Immature natural killer cell (primary cell): ENCODE data around the gene SLC39A9. TPM values are rescaled to one million over a fixed set of nuclear protein-coding genes. Genes with fewer than 3 reads are reported as not detected.
"Not testable (repeated sequence)": the region's sequence is repeated elsewhere in the genome, so short reads cannot be mapped to it uniquely, and the experiment has no call there.

Experiments
- DNase-seq, 3 donors: peaks; one replicate each; pipeline ENCODE4 v3.0.0; 2022; ENCODE audit warnings: mixed read lengths in 1 of 3
- H3K27ac Mint-ChIP-seq, 6 donors: one replicate each; pipeline ENCODE4 v1.8.0; 2020; ENCODE audit warnings: mixed read lengths in 6 of 6, mild to moderate bottlenecking in 5 of 6, inconsistent platforms in 4 of 6, moderate library complexity in 3 of 6
- H3K27me3 Mint-ChIP-seq, 3 donors: one replicate each; pipeline ENCODE4 v1.8.0; 2020 to 2021; ENCODE audit warnings: low read depth in 3 of 3, mild to moderate bottlenecking in 3 of 3, mixed read lengths in 3 of 3, moderate library complexity in 3 of 3, inconsistent platforms in 1 of 3
- H3K36me3 Mint-ChIP-seq, 3 donors: one replicate each; pipeline ENCODE4 v1.8.0; 2020; ENCODE audit warnings: mixed read lengths in 3 of 3, inconsistent platforms in 2 of 3, mild to moderate bottlenecking in 2 of 3
- H3K4me1 Mint-ChIP-seq, 2 donors: one replicate each; pipeline ENCODE4 v1.8.0; 2020; ENCODE audit warnings: inconsistent platforms in 2 of 2, mild to moderate bottlenecking in 2 of 2, mixed read lengths in 2 of 2, moderate library complexity in 1 of 2
- H3K4me3 Mint-ChIP-seq, 5 donors: one replicate each; pipeline ENCODE4 v1.8.0; 2020; ENCODE audit warnings: mild to moderate bottlenecking in 5 of 5, mixed read lengths in 5 of 5, inconsistent platforms in 3 of 5, moderate library complexity in 3 of 5
- H3K9me3 Mint-ChIP-seq, 6 donors: one replicate each; pipeline ENCODE4 v1.8.0; 2020; ENCODE audit warnings: mild to moderate bottlenecking in 6 of 6, mixed read lengths in 6 of 6, inconsistent platforms in 4 of 6, moderate library complexity in 3 of 6
- polyA plus RNA-seq, 3 donors: library from polyadenylated mRNA; unstranded; fragments of 300-500 nt; fragmentation: Illumina TruSeq; gene quantifications; one replicate each; pipeline ENCODE4 v1.2.3, GENCODE V29; 2021

SLC39A9 gene
- polyA plus RNA-seq, 3 donors from 2014 or later = 14.2 to 23.9 (median 19.6) TPM

GRCh38 chr14:69476824-69477450 lies 78.4 kb downstream of the SLC39A9 start:
- H3K4me3 Mint-ChIP-seq, H3K27ac Mint-ChIP-seq, DNase-seq, H3K36me3 Mint-ChIP-seq, H3K27me3 Mint-ChIP-seq, H3K9me3 Mint-ChIP-seq, H3K4me1 Mint-ChIP-seq: not testable (repeated sequence)

- not testable (repeated sequence) for H3K27me3 Mint-ChIP-seq, H3K36me3 Mint-ChIP-seq, H3K9me3 Mint-ChIP-seq, H3K27ac Mint-ChIP-seq, H3K4me3 Mint-ChIP-seq, H3K4me1 Mint-ChIP-seq, DNase-seq
Observed at GRCh38 chr14:69478055-69478454, 79.6 kb downstream of the SLC39A9 start.

GRCh38 chr14:69479696-69480095 lies 81.2 kb downstream of the SLC39A9 start:
- Mint-ChIP-seq H3K9me3 (peaks cover 0 to 2% (median 0%) of the 10 kb centered on the region in 6 donors), H3K4me1 (no peaks in the 10 kb centered on the region), H3K36me3 (peaks cover 0 to 4% (median 0%) of the 10 kb centered on the region in 3 donors), H3K27ac (no peak overlapping the region), H3K4me3 (no peak overlapping the region), H3K27me3 (peaks cover 8 to 11% (median 8%) of the 10 kb centered on the region in 3 donors)
- no peak for DNase-seq

GRCh38 chr14:69480136-69480535 lies 81.6 kb downstream of the SLC39A9 start:
- Mint-ChIP-seq H3K27ac (no peak overlapping the region), H3K4me3 (no peak overlapping the region), H3K4me1 (no peaks in the 10 kb centered on the region), H3K36me3 (peaks cover 0 to 4% (median 0%) of the 10 kb centered on the region in 3 donors), H3K9me3 (peaks cover 0 to 2% (median 0%) of the 10 kb centered on the region in 6 donors), H3K27me3 (peaks cover 8 to 11% (median 8%) of the 10 kb centered on the region in 3 donors)
- no peak for DNase-seq

GRCh38 chr14:69481815-69482568 lies 83.5 kb downstream of the SLC39A9 start:
- Mint-ChIP-seq H3K9me3 (no peaks in the 10 kb centered on the region), H3K36me3 (peaks cover 0 to 4% (median 0%) of the 10 kb centered on the region in 3 donors), H3K27me3 (peaks cover 8 to 17% (median 10%) of the 10 kb centered on the region in 3 donors), H3K4me1 (no peaks in the 10 kb centered on the region), H3K4me3 (no peak overlapping the region), H3K27ac (no peak overlapping the region)
- DNase-seq = no peak

- Mint-ChIP-seq H3K36me3 (no peaks in the 10 kb centered on the region), H3K4me3 (no peak overlapping the region), H3K27me3 (peaks cover 10 to 17% (median 14%) of the 10 kb centered on the region in 3 donors), H3K4me1 (no peaks in the 10 kb centered on the region), H3K27ac (no peak overlapping the region), H3K9me3 (no peaks in the 10 kb centered on the region)
- no peak for DNase-seq
Observed at GRCh38 chr14:69483765-69484443, 85.4 kb downstream of the SLC39A9 start.

- Mint-ChIP-seq H3K4me3 (no peak within 1 kb of the TSS), H3K27me3 (peaks cover 10 to 17% (median 12%) of the 10 kb centered on the region in 3 donors), H3K27ac (no peak within 1 kb of the TSS), H3K36me3 (no peaks in the 10 kb centered on the region), H3K9me3 (no peaks in the 10 kb centered on the region), H3K4me1 (no peaks in the 10 kb centered on the region)
- DNase-seq = no peak
Observed at GRCh38 chr14:69484444-69485314, 86.2 kb downstream of the SLC39A9 start, which contains the start of gene PLEKHD1. Gene PLEKHD1, plus strand, starts transcription at chr14:69484728. Its CDS starts 238 bp downstream, at chr14:69484966.

- DNase-seq = no peak
- no peaks in the 10 kb centered on the region for H3K9me3 Mint-ChIP-seq
- H3K4me1 Mint-ChIP-seq = no peaks in the 10 kb centered on the region
- H3K36me3 Mint-ChIP-seq = no peaks in the 10 kb centered on the region
- H3K27ac Mint-ChIP-seq = no peak overlapping the region
- no peak overlapping the region for H3K4me3 Mint-ChIP-seq
- peaks cover 10 to 17% (median 12%) of the 10 kb centered on the region in 3 donors for H3K27me3 Mint-ChIP-seq
Observed at GRCh38 chr14:69485315-69485660, 86.8 kb downstream of the SLC39A9 start.

GRCh38 chr14:69485701-69486100 lies 87.2 kb downstream of the SLC39A9 start:
- Mint-ChIP-seq H3K27me3 (peaks cover 12 to 17% (median 12%) of the 10 kb centered on the region in 3 donors), H3K9me3 (no peaks in the 10 kb centered on the region), H3K4me1 (no peaks in the 10 kb centered on the region), H3K36me3 (no peaks in the 10 kb centered on the region), H3K4me3 (no peak overlapping the region), H3K27ac (no peak overlapping the region)
- no peak for DNase-seq

GRCh38 chr14:69487226-69487625 lies 88.7 kb downstream of the SLC39A9 start:
- no peak for DNase-seq
- Mint-ChIP-seq H3K36me3 (no peaks in the 10 kb centered on the region), H3K4me1 (no peaks in the 10 kb centered on the region), H3K27ac (no peak overlapping the region), H3K4me3 (no peak overlapping the region), H3K27me3 (peaks cover 12 to 17% (median 13%) of the 10 kb centered on the region in 3 donors), H3K9me3 (no peaks in the 10 kb centered on the region)

- H3K9me3 Mint-ChIP-seq = no peaks in the 10 kb centered on the region
- no peak for DNase-seq
- no peak overlapping the region for H3K27ac Mint-ChIP-seq
- H3K27me3 Mint-ChIP-seq = peaks cover 10 to 12% (median 12%) of the 10 kb centered on the region in 3 donors
- H3K36me3 Mint-ChIP-seq = no peaks in the 10 kb centered on the region
- H3K4me1 Mint-ChIP-seq = no peaks in the 10 kb centered on the region
- H3K4me3 Mint-ChIP-seq = no peak overlapping the region
Observed at GRCh38 chr14:69487771-69488170, 89.3 kb downstream of the SLC39A9 start.

GRCh38 chr14:69489495-69489894 lies 91.0 kb downstream of the SLC39A9 start:
- Mint-ChIP-seq H3K27ac (no peak overlapping the region), H3K4me3 (no peak overlapping the region), H3K27me3 (peaks cover 6 to 7% (median 6%) of the 10 kb centered on the region in 3 donors), H3K9me3 (no peaks in the 10 kb centered on the region), H3K4me1 (no peaks in the 10 kb centered on the region), H3K36me3 (no peaks in the 10 kb centered on the region)
- DNase-seq = no peak

GRCh38 chr14:69490219-69490918 lies 91.9 kb downstream of the SLC39A9 start:
- Mint-ChIP-seq H3K27me3 (peaks cover 3 to 7% (median 6%) of the 10 kb centered on the region in 3 donors), H3K27ac (no peak overlapping the region), H3K4me1 (no peaks in the 10 kb centered on the region), H3K9me3 (no peaks in the 10 kb centered on the region), H3K4me3 (no peak overlapping the region), H3K36me3 (no peaks in the 10 kb centered on the region)
- no peak for DNase-seq
